Ishikawa (cell line): Measurements from ENCODE around the gene PPARG.

ENCODE experiments used
- CREB1 ChIP-seq: IDR thresholded peaks from 2 replicates; pipeline ENCODE4 v1.6.1; 2012; ENCODE audit warnings: low read depth
- EGR1 ChIP-seq: IDR thresholded peaks from 2 replicates; pipeline ENCODE4 v1.6.1; 2012
- EP300 ChIP-seq: IDR thresholded peaks from 2 replicates; pipeline ENCODE4 v1.6.1; 2012; ENCODE audit warnings: borderline replicate concordance
- FOXM1 ChIP-seq: IDR thresholded peaks from 2 replicates; pipeline ENCODE4 v1.6.1; 2012; ENCODE audit warnings: low read depth, borderline replicate concordance
- MAX ChIP-seq: IDR thresholded peaks from 2 replicates; pipeline ENCODE4 v1.6.1; 2012
- NFIC ChIP-seq: IDR thresholded peaks from 2 replicates; pipeline ENCODE4 v1.6.1; 2012
- RAD21 ChIP-seq: IDR thresholded peaks from 2 replicates; pipeline ENCODE4 v1.6.1; 2012; ENCODE audit warnings: low read depth
- REST ChIP-seq: IDR thresholded peaks from 2 replicates; pipeline ENCODE4 v1.6.1; 2012; ENCODE audit warnings: low read depth, mild to moderate bottlenecking
- TAF1 ChIP-seq: IDR thresholded peaks from 2 replicates; pipeline ENCODE4 v1.6.1; 2012; ENCODE audit warnings: low read depth, mild to moderate bottlenecking
- TCF12 ChIP-seq: IDR thresholded peaks from 2 replicates; pipeline ENCODE4 v1.6.1; 2012; ENCODE audit warnings: low read depth
- USF1 ChIP-seq: IDR thresholded peaks from 2 replicates; pipeline ENCODE4 v1.6.1; 2012
- ZBTB7A ChIP-seq: IDR thresholded peaks from 2 replicates; pipeline ENCODE4 v1.6.1; 2012; ENCODE audit warnings: low read depth

DNA sequence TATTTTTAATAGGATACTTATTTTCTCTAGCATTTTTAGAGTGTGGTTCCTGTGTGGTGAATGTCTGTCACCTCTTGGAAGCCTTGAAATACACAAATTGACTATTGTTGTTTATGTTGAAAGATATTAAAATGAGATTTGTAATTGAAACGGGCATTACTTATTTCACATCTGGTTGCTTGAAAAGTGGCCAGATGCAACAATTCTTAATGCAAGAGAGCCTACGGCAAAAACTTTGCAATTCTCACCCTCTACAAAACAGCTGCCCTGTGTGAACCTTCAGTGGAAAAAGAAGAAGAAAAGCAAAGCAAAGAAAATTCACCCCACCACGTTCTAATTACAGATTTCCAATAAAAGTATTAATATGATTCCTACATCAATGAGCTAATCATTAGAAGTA is 46.6 kb downstream of the PPARG start:
- TF ChIP-seq EP300 (no peak), FOXM1 (no peak), USF1 (no peak), CREB1 (no peak), TAF1 (no peak), RAD21 (no peak), EGR1 (no peak), TCF12 (no peak), MAX (no peak), NFIC (no peak), ZBTB7A (no peak), REST (no peak)
